HCT116 (cell line): ENCODE measurements around the gene SSTR5. TPM values are rescaled to one million over a fixed set of nuclear protein-coding genes. Genes with fewer than 3 reads are reported as not detected.

Source experiments
- ATAC-seq: fragments of 200-7000 bp; cut with Tn5 transposase; 2 replicates; pipeline ENCODE4 v1.9.1; 2020; ENCODE audit warnings: mild to moderate bottlenecking, moderate library complexity
- BruUV-seq: library from RNA; stranded (reverse); fragments of 400-500 nt; replicated peaks from 2 replicates; lab custom pipeline; 2021; lab: Mats Ljungman, UMichigan
- CTCF ChIA-PET: fragments of 300-600 bp; sonication (Branson Sonifier 250); formaldehyde crosslinking; loops from one replicate; lab custom pipeline; 2021; ENCODE audit warnings: antibody characterized with exemption; lab: Charles Lee
- POLR2A ChIA-PET: fragments of 300-600, 350-600 bp; sonication (Branson Sonifier 250); formaldehyde crosslinking; loops from one replicate; lab custom pipeline; 2021; ENCODE audit warnings: antibody characterized with exemption; lab: Charles Lee
- RAD21 ChIA-PET, 2 experiments: fragments of 300-600 bp; sonication (Branson Sonifier 250); formaldehyde crosslinking; loops; one replicate each; lab custom pipeline; 2023; ENCODE audit warnings: low total read pairs in 2 of 2; ENCODE audit not compliant: uncharacterized antibody in 2 of 2, unreplicated experiment in 2 of 2, low non-redundant PET in 1 of 2; lab: Charles Lee
- DNase-seq: peaks from one replicate; pipeline ENCODE4 v3.0.0-alpha.2; 2010; ENCODE audit warnings: low read depth, low spot score
- H2AFZ ChIP-seq: fragments of 200-600 bp; shearing (Covaris generic), sonication (generic); 2 replicates; pipeline ENCODE4 v1.6.1; 2017; ENCODE audit warnings: low read depth, mixed run types, mixed read lengths, antibody characterized with exemption, low read length; ENCODE audit not compliant: poor library complexity, severe bottlenecking
- H3K27ac ChIP-seq: 2 replicates; pipeline ENCODE4 v1.5.1; 2012; ENCODE audit warnings: low read depth, low read length
- H3K27me3 ChIP-seq: fragments of 200-600 bp; sonication (generic); 2 replicates; pipeline ENCODE4 v1.6.1; 2016; ENCODE audit warnings: mixed run types, low read length, mixed read lengths; ENCODE audit not compliant: insufficient read depth
- H3K36me3 ChIP-seq, 2 experiments: fragments of 200-500 bp in 1 of 2; fragments of 200-600 bp in 1 of 2; sonication (Bioruptor generic) in 1 of 2; sonication (generic) in 1 of 2; 2 replicates each; pipeline versions ENCODE4 v1.5.1 to v1.6.1; 2014 to 2016; ENCODE audit warnings: low read length in 2 of 2, inconsistent platforms in 1 of 2, mixed read lengths in 1 of 2, mixed run types in 1 of 2; ENCODE audit not compliant: insufficient read depth in 2 of 2, control insufficient read depth in 1 of 2
- H3K4me1 ChIP-seq, 2 experiments: fragments of 200-600 bp in 1 of 2; sonication (generic) in 1 of 2; 2 replicates each; pipeline versions ENCODE4 v1.5.1 to v1.6.1; 2012 to 2017; ENCODE audit warnings: low read length in 2 of 2, inconsistent platforms in 1 of 2, mild to moderate bottlenecking in 1 of 2, mixed read lengths in 1 of 2, mixed run types in 1 of 2, moderate library complexity in 1 of 2; ENCODE audit not compliant: insufficient read depth in 2 of 2, control insufficient read depth in 1 of 2
- H3K4me2 ChIP-seq: fragments of 200-600 bp; sonication (generic); 2 replicates; pipeline ENCODE4 v1.6.1; 2017; ENCODE audit warnings: mixed run types, low read length, mixed read lengths
- H3K4me3 ChIP-seq, 2 experiments: fragments of 200-600 bp in 1 of 2; sonication (generic) in 1 of 2; replicated peaks in 1 of 2; 2 replicates each; pipeline ENCODE4 v1.5.1; 2011 to 2016; ENCODE audit warnings: low read length in 2 of 2, control low read depth in 1 of 2, low read depth in 1 of 2, mild to moderate bottlenecking in 1 of 2, mixed read lengths in 1 of 2, mixed run types in 1 of 2
- H3K79me2 ChIP-seq: fragments of 200-600 bp; sonication (generic); 2 replicates; pipeline ENCODE4 v1.6.1; 2017; ENCODE audit warnings: mild to moderate bottlenecking, mixed run types, low read length, moderate library complexity, mixed read lengths; ENCODE audit not compliant: insufficient read depth
- H3K9ac ChIP-seq: fragments of 200-600 bp; sonication (generic); 2 replicates; pipeline ENCODE4 v1.6.1; 2016; ENCODE audit warnings: low read length, mixed read lengths
- H3K9me2 ChIP-seq: fragments of 200-600 bp; sonication (generic), shearing (Covaris generic); 2 replicates; pipeline ENCODE4 v1.6.1; 2017; ENCODE audit warnings: mixed run types, mild to moderate bottlenecking, moderate library complexity; ENCODE audit not compliant: insufficient read depth
- H3K9me3 ChIP-seq, 2 experiments: fragments of 200-500 bp in 1 of 2; fragments of 200-600 bp in 1 of 2; sonication (Bioruptor generic) in 1 of 2; sonication (generic) in 1 of 2; 2 replicates each; pipeline ENCODE4 v1.6.1; 2014 to 2017; ENCODE audit warnings: low read length in 2 of 2, mixed read lengths in 2 of 2, inconsistent platforms in 1 of 2, low read depth in 1 of 2, mild to moderate bottlenecking in 1 of 2, mixed run types in 1 of 2, moderate library complexity in 1 of 2; ENCODE audit not compliant: control insufficient read depth in 1 of 2, insufficient read depth in 1 of 2
- H4K20me1 ChIP-seq: fragments of 200-600 bp; sonication (generic), shearing (Covaris generic); 2 replicates; pipeline ENCODE4 v1.6.1; 2017; ENCODE audit warnings: mixed run types, mild to moderate bottlenecking, moderate library complexity; ENCODE audit not compliant: insufficient read depth
- ATF3 ChIP-seq: IDR thresholded peaks from 2 replicates; pipeline ENCODE4 v1.6.1; 2012
- EGR1 ChIP-seq: IDR thresholded peaks from 2 replicates; pipeline ENCODE4 v1.6.1; 2012; ENCODE audit warnings: low read depth
- ELF1 ChIP-seq: IDR thresholded peaks from 2 replicates; pipeline ENCODE4 v1.6.1; 2012; ENCODE audit warnings: low read depth, borderline replicate concordance
- FOSL1 ChIP-seq: IDR thresholded peaks from 2 replicates; pipeline ENCODE4 v1.6.1; 2012; ENCODE audit warnings: low read depth
- JUND ChIP-seq: IDR thresholded peaks from 2 replicates; pipeline ENCODE4 v1.6.1; 2012
- POLR2A ChIP-seq: IDR thresholded peaks from 2 replicates; pipeline ENCODE4 v1.7.0; 2011; ENCODE audit warnings: borderline replicate concordance; ENCODE audit not compliant: insufficient read depth, insufficient read length; ENCODE audit errors: extremely low read depth
- RAD21 ChIP-seq: IDR thresholded peaks from 2 replicates; pipeline ENCODE4 v1.6.1; 2012; ENCODE audit warnings: low read depth, mild to moderate bottlenecking
- SIN3A ChIP-seq: IDR thresholded peaks from 2 replicates; pipeline ENCODE4 v1.6.1; 2012; ENCODE audit warnings: low read depth
- SP1 ChIP-seq: IDR thresholded peaks from 2 replicates; pipeline ENCODE4 v1.6.1; 2012; ENCODE audit warnings: low read depth
- SRF ChIP-seq: IDR thresholded peaks from 2 replicates; pipeline ENCODE4 v1.6.1; 2012; ENCODE audit warnings: low read depth
- intact Hi-C: fragments of 100-400 bp; cut with micrococcal nuclease; formaldehyde crosslinking; loops from 2 replicates; pipeline ENCODE4 v1.10.0; 2022
- total RNA-seq: library from RNA; stranded (reverse); gene quantifications from one replicate; pipeline ENCODE4 v1.2.1, GENCODE V29; 2021; ENCODE audit not compliant: unreplicated experiment
- TF ChIP-seq, protein P1 (sequence below), 3 experiments: fragments of 200-600 bp in 1 of 3; sonication (generic) in 1 of 3; IDR thresholded peaks in 2 of 3; conservative IDR thresholded peaks in 1 of 3; 2 replicates each; pipeline ENCODE4 v1.5.1; 2012 to 2017; ENCODE audit warnings: low read depth in 2 of 3, low read length in 2 of 3, antibody characterized with exemption in 1 of 3, borderline replicate concordance in 1 of 3, control low read depth in 1 of 3, mild to moderate bottlenecking in 1 of 3, mixed read lengths in 1 of 3, mixed run types in 1 of 3, moderate library complexity in 1 of 3; ENCODE audit not compliant: insufficient read depth in 1 of 3

The SSTR5 gene
- total RNA-seq, 1 experiment from 2014 or later, result 7.2 TPM

DNA sequence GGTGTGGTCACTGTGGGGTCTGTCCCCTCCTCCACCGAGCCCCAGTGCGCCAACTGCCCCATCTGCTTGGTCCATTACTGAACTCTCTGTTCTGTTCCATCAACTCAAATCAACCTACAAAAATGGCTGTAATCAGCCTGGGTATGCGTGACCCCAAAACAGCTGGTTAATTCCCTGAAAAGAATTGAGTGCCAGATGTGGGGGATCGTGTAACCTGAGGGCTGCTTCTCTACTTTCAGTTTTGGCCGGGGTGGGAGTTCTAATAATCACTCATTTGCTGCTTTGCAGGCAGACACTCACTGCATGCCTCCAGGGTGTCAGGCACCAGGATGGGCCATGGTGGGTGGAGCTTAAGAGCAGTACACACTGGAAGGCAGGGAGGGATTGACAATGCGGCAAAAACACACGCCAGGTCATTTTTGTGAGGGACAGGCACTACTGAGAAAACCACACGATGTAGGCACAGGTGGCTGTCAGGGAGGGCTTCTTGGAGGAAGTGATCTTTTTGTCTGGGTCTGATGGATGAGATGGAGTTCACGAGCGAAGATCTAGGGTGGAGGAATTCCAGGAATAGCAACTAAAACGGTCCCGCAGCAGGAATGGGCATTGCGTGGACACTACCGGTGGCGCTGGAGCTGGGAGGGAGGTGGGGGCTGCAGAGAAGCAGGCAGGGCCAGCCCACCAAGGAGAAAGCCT, 30.4 kb upstream of the SSTR5 start:
- H3K79me2 ChIP-seq, result no peaks in the 10 kb centered on the region
- POLR2A ChIA-PET, result no interaction called here
- no peak overlapping the region for H3K4me2 ChIP-seq
- CTCF ChIA-PET, result interaction anchor here (0.7 to 1.1 kb wide), 2 partner anchors 15 to 16 kb away, joined by 3 to 5 read pairs; no protein-coding TSS in a partner anchor
- DNase-seq (no peak), ATAC-seq (peak; percentile 27)
- H3K27me3 ChIP-seq, result no peaks in the 10 kb centered on the region
- no peak for TF ChIP-seq RAD21
- no peak for TF ChIP-seq ATF3
- TF ChIP-seq SIN3A, result no peak
- no peak for TF ChIP-seq ELF1
- TF ChIP-seq, protein P1, sequence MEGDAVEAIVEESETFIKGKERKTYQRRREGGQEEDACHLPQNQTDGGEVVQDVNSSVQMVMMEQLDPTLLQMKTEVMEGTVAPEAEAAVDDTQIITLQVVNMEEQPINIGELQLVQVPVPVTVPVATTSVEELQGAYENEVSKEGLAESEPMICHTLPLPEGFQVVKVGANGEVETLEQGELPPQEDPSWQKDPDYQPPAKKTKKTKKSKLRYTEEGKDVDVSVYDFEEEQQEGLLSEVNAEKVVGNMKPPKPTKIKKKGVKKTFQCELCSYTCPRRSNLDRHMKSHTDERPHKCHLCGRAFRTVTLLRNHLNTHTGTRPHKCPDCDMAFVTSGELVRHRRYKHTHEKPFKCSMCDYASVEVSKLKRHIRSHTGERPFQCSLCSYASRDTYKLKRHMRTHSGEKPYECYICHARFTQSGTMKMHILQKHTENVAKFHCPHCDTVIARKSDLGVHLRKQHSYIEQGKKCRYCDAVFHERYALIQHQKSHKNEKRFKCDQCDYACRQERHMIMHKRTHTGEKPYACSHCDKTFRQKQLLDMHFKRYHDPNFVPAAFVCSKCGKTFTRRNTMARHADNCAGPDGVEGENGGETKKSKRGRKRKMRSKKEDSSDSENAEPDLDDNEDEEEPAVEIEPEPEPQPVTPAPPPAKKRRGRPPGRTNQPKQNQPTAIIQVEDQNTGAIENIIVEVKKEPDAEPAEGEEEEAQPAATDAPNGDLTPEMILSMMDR (IDR thresholded peaks at IDR 0.05 in 2 of 3, conservative IDR thresholded peaks at IDR 0.05 in 1 of 3; ENCODE audit: borderline replicate concordance in 1 of 3, insufficient read depth in 1 of 3, low read depth in 2 of 3, low read length in 2 of 3), result no peak
- TF ChIP-seq POLR2A, result no peak
- TF ChIP-seq SRF, result no peak
- no peak for TF ChIP-seq EGR1
- TF ChIP-seq SP1, result no peak
- TF ChIP-seq FOSL1, result no peak
- no peak for TF ChIP-seq JUND
- intact Hi-C loops, result no loop called here
- H3K9me2 ChIP-seq, result no peaks in the 10 kb centered on the region
- H3K9ac ChIP-seq, result no peak overlapping the region
- no peaks in the 10 kb centered on the region for H4K20me1 ChIP-seq
- no TSS peak for BruUV-seq
- no peaks in the 10 kb centered on the region for H3K9me3 ChIP-seq
- H3K36me3 ChIP-seq, result no peaks in the 10 kb centered on the region
- H3K4me3 ChIP-seq, result no peak overlapping the region
- RAD21 ChIA-PET, result no interaction called here
- no peak overlapping the region; the same call in 1 of the 2 replicates for H3K27ac ChIP-seq
- peaks cover 9 to 36% of the 10 kb centered on the region in 2 experiments; a peak in 3 of 4 replicates for H3K4me1 ChIP-seq
- no peak overlapping the region for H2AFZ ChIP-seq
